HG02610 (cell line): Measurements from ENCODE around the gene OR8G1.
"Not testable (repeated sequence)": the region's sequence is repeated elsewhere in the genome, so short reads cannot be mapped to it uniquely, and the experiment has no call there.

ENCODE experiments used
- ATAC-seq: cut with Tn5 transposase; IDR thresholded peaks from one replicate; pipeline ENCODE4 v1.9.1; 2021; ENCODE audit warnings: mild to moderate bottlenecking, moderate library complexity; ENCODE audit not compliant: unreplicated experiment

OR8G1 gene

GRCh38 chr11:124233376-124233775 is 7.5 kb upstream of the OR8G1 start:
- no peak for ATAC-seq

GRCh38 chr11:124238512-124238911 is 2.4 kb upstream of the OR8G1 start:
- ATAC-seq, result no peak

- ATAC-seq, result not testable (repeated sequence)
These were observed 9.0 kb downstream of the OR8G1 start for GRCh38 chr11:124249869-124250268.

GRCh38 chr11:124256076-124256475 is 15.2 kb downstream of the OR8G1 start, which contains the start of gene OR8G5:
TSS of gene OR8G5 (plus strand) at chr11:124256376. CDS start at chr11:124264932, 8,556 bp downstream.
- ATAC-seq, result no peak

GRCh38 chr11:124265041-124265440 is 24.1 kb downstream of the OR8G1 start:
- not testable (repeated sequence) for ATAC-seq

- ATAC-seq, result not testable (repeated sequence)
These were observed 30.0 kb downstream of the OR8G1 start for GRCh38 chr11:124270886-124271285.

GRCh38 chr11:124274000-124274399 is 33.1 kb downstream of the OR8G1 start:
- no peak for ATAC-seq

- no peak for ATAC-seq
These were observed 35.2 kb downstream of the OR8G1 start for GRCh38 chr11:124276081-124276480.

- no peak for ATAC-seq
These were observed 36.3 kb downstream of the OR8G1 start for GRCh38 chr11:124277207-124277606.

- no peak for ATAC-seq
These were observed 36.9 kb downstream of the OR8G1 start for GRCh38 chr11:124277804-124278203.

GRCh38 chr11:124278261-124278660 is 37.4 kb downstream of the OR8G1 start:
- no peak for ATAC-seq

- ATAC-seq, result no peak
These were observed 44.9 kb downstream of the OR8G1 start for GRCh38 chr11:124285610-124286344.

- no peak for ATAC-seq
These were observed 53.8 kb downstream of the OR8G1 start for GRCh38 chr11:124294687-124295086.

- no peak for ATAC-seq
These were observed 55.1 kb downstream of the OR8G1 start for GRCh38 chr11:124296016-124296415.

- ATAC-seq, result no peak
These were observed 57.0 kb downstream of the OR8G1 start for GRCh38 chr11:124297921-124298320.

- no peak for ATAC-seq
These were observed 60.7 kb downstream of the OR8G1 start for GRCh38 chr11:124301548-124301947.

- no peak for ATAC-seq
These were observed 61.6 kb downstream of the OR8G1 start for GRCh38 chr11:124302347-124303125.
